ENCODE data around the gene MEPCE. TPM values are rescaled to one million over a fixed set of nuclear protein-coding genes. Genes with fewer than 3 reads are reported as not detected.
"Not testable (repeated sequence)": the region's sequence is repeated elsewhere in the genome, so short reads cannot be mapped to it uniquely, and the experiment has no call there.

The MEPCE gene
- 73.1 TPM for total RNA-seq
- 10 to 100 TPM; 10.2 to 15.9 (median 13.5) TPM for polyA plus RNA-seq

- Mint-ChIP-seq H3K36me3 (peaks cover 32% of the 10 kb centered on the region), H3K4me3 (peak within 1 kb of the TSS; percentile 96 to 100 (median 98)), H3K4me1 (peaks cover 0 to 62% (median 38%) of the 10 kb centered on the region in 4 donors), H3K27me3 (peaks cover 20% of the 10 kb centered on the region), H3K9me3 (peaks cover 0 to 4% (median 0%) of the 10 kb centered on the region in 7 donors), H3K27ac (peak within 1 kb of the TSS; percentile 100)
- H3K9me3 ChIP-seq (ENCODE audit: control insufficient read depth in 2 of 2, low read length in 2 of 2) = no peaks in the 10 kb centered on the region
- no peaks in the 10 kb centered on the region for H3K27me3 ChIP-seq (ENCODE audit: control insufficient read depth, insufficient read depth, low read length)
- ATAC-seq (ENCODE audit: low read depth in 2 of 2) (peak; percentile 40 to 43), DNase-seq (peak; percentile 89 to 96 (median 95))
- H3K36me3 ChIP-seq (ENCODE audit: control insufficient read depth, insufficient read depth, low read length) = peaks cover 19% of the 10 kb centered on the region
- peak within 1 kb of the TSS; percentile 93 for H3K4me3 ChIP-seq (ENCODE audit: low read depth, low read length)
- H3K4me1 ChIP-seq (ENCODE audit: control insufficient read depth, insufficient read depth, low read length, poor library complexity, severe bottlenecking) = peaks cover 49% of the 10 kb centered on the region
- peak within 1 kb of the TSS; percentile 100 for H3K27ac ChIP-seq (ENCODE audit: insufficient read depth, low read length, poor library complexity, severe bottlenecking)
Measured at GRCh38 chr7:100429637-100430492, at the start of gene MEPCE. MEPCE (plus strand) TSS chr7:100429831; CDS start chr7:100430019, 188 bp downstream.

- Histone ChIP-seq H3K36me3 (ENCODE audit: control insufficient read depth, insufficient read depth, low read length) (no peaks in the 10 kb centered on the region), H3K4me3 (ENCODE audit: low read depth, low read length) (no peak overlapping the region), H3K4me1 (ENCODE audit: control insufficient read depth, insufficient read depth, low read length, poor library complexity, severe bottlenecking) (no peaks in the 10 kb centered on the region), H3K27me3 (ENCODE audit: control insufficient read depth, insufficient read depth, low read length) (no peaks in the 10 kb centered on the region), H3K9me3 (ENCODE audit: control insufficient read depth in 2 of 2, low read length in 2 of 2) (no peaks in the 10 kb centered on the region), H3K27ac (ENCODE audit: insufficient read depth, low read length, poor library complexity, severe bottlenecking) (no peak overlapping the region)
- Mint-ChIP-seq H3K4me1 (peaks cover 0 to 7% (median 6%) of the 10 kb centered on the region in 4 donors), H3K27me3 (peaks cover 9% of the 10 kb centered on the region), H3K27ac (peak overlapping the region in 1 of 3 donors; percentile 17), H3K9me3 (peaks cover 0 to 2% (median 0%) of the 10 kb centered on the region in 7 donors), H3K36me3 (peaks cover 10% of the 10 kb centered on the region), H3K4me3 (no peak overlapping the region)
- DNase-seq (no peak), ATAC-seq (ENCODE audit: low read depth in 2 of 2) (no peak)
Measured at GRCh38 chr7:100380196-100380595, 49.4 kb upstream of the MEPCE start.

- H3K4me3 Mint-ChIP-seq; H3K27ac ChIP-seq (ENCODE audit: insufficient read depth, low read length, poor library complexity, severe bottlenecking); H3K4me1 ChIP-seq (ENCODE audit: control insufficient read depth, insufficient read depth, low read length, poor library complexity, severe bottlenecking); H3K27me3 ChIP-seq (ENCODE audit: control insufficient read depth, insufficient read depth, low read length); H3K4me1 Mint-ChIP-seq; H3K36me3 Mint-ChIP-seq; H3K27ac Mint-ChIP-seq; ATAC-seq (ENCODE audit: low read depth in 2 of 2); H3K9me3 Mint-ChIP-seq; H3K36me3 ChIP-seq (ENCODE audit: control insufficient read depth, insufficient read depth, low read length); DNase-seq; H3K4me3 ChIP-seq (ENCODE audit: low read depth, low read length); H3K9me3 ChIP-seq (ENCODE audit: control insufficient read depth in 2 of 2, low read length in 2 of 2): not testable (repeated sequence)
- H3K27me3 Mint-ChIP-seq = peaks cover 15% of the 10 kb centered on the region
Measured at GRCh38 chr7:100381531-100382233, 47.9 kb upstream of the MEPCE start.

- not testable (repeated sequence) for H3K36me3 ChIP-seq (ENCODE audit: control insufficient read depth, insufficient read depth, low read length); H3K27ac ChIP-seq (ENCODE audit: insufficient read depth, low read length, poor library complexity, severe bottlenecking); ATAC-seq (ENCODE audit: low read depth in 2 of 2); DNase-seq; H3K9me3 Mint-ChIP-seq; H3K4me1 ChIP-seq (ENCODE audit: control insufficient read depth, insufficient read depth, low read length, poor library complexity, severe bottlenecking); H3K4me3 ChIP-seq (ENCODE audit: low read depth, low read length); H3K9me3 ChIP-seq (ENCODE audit: control insufficient read depth in 2 of 2, low read length in 2 of 2); H3K27ac Mint-ChIP-seq; H3K4me1 Mint-ChIP-seq; H3K27me3 ChIP-seq (ENCODE audit: control insufficient read depth, insufficient read depth, low read length); H3K36me3 Mint-ChIP-seq
- Mint-ChIP-seq H3K4me3 (peak overlapping the region in 1 of 4 donors; percentile 68), H3K27me3 (peaks cover 15% of the 10 kb centered on the region)
Measured at GRCh38 chr7:100382234-100382853, 47.3 kb upstream of the MEPCE start.

GRCh38 chr7:100384628-100385294 lies 44.9 kb upstream of the MEPCE start:
- no peak for ATAC-seq (ENCODE audit: low read depth in 2 of 2)
- Mint-ChIP-seq H3K36me3 (peaks cover 10% of the 10 kb centered on the region), H3K9me3 (peaks cover 0 to 2% (median 0%) of the 10 kb centered on the region in 7 donors), H3K4me1 (peaks cover 0 to 6% (median 5%) of the 10 kb centered on the region in 4 donors), H3K27ac (no peak overlapping the region), H3K4me3 (no peak overlapping the region), H3K27me3 (peaks cover 15% of the 10 kb centered on the region)
- Histone ChIP-seq H3K27me3 (ENCODE audit: control insufficient read depth, insufficient read depth, low read length) (no peaks in the 10 kb centered on the region), H3K4me3 (ENCODE audit: low read depth, low read length) (no peak overlapping the region), H3K9me3 (ENCODE audit: control insufficient read depth in 2 of 2, low read length in 2 of 2) (no peaks in the 10 kb centered on the region), H3K4me1 (ENCODE audit: control insufficient read depth, insufficient read depth, low read length, poor library complexity, severe bottlenecking) (no peaks in the 10 kb centered on the region), H3K27ac (ENCODE audit: insufficient read depth, low read length, poor library complexity, severe bottlenecking) (no peak overlapping the region), H3K36me3 (ENCODE audit: control insufficient read depth, insufficient read depth, low read length) (no peaks in the 10 kb centered on the region)
- DNase-seq = no peak

GRCh38 chr7:100386940-100387339 lies 42.7 kb upstream of the MEPCE start:
- no peak overlapping the region for H3K4me3 ChIP-seq (ENCODE audit: low read depth, low read length)
- no peak overlapping the region for H3K27ac Mint-ChIP-seq
- H3K9me3 Mint-ChIP-seq = peaks cover 0 to 2% (median 0%) of the 10 kb centered on the region in 7 donors
- ATAC-seq (ENCODE audit: low read depth in 2 of 2) (no peak), DNase-seq (no peak)
- H3K27me3 Mint-ChIP-seq = peaks cover 22% of the 10 kb centered on the region
- H3K27me3 ChIP-seq (ENCODE audit: control insufficient read depth, insufficient read depth, low read length) = no peaks in the 10 kb centered on the region
- no peak overlapping the region for H3K4me3 Mint-ChIP-seq
- no peaks in the 10 kb centered on the region for H3K36me3 ChIP-seq (ENCODE audit: control insufficient read depth, insufficient read depth, low read length)
- peaks cover 13% of the 10 kb centered on the region for H3K36me3 Mint-ChIP-seq
- no peak overlapping the region for H3K27ac ChIP-seq (ENCODE audit: insufficient read depth, low read length, poor library complexity, severe bottlenecking)
- H3K4me1 ChIP-seq (ENCODE audit: control insufficient read depth, insufficient read depth, low read length, poor library complexity, severe bottlenecking) = no peaks in the 10 kb centered on the region
- no peaks in the 10 kb centered on the region for H3K9me3 ChIP-seq (ENCODE audit: control insufficient read depth in 2 of 2, low read length in 2 of 2)
- H3K4me1 Mint-ChIP-seq = peaks cover 0 to 6% (median 5%) of the 10 kb centered on the region in 4 donors

GRCh38 chr7:100387695-100388094 lies 41.9 kb upstream of the MEPCE start:
- no peak overlapping the region for H3K4me3 Mint-ChIP-seq
- Histone ChIP-seq H3K4me1 (ENCODE audit: control insufficient read depth, insufficient read depth, low read length, poor library complexity, severe bottlenecking) (no peaks in the 10 kb centered on the region), H3K27ac (ENCODE audit: insufficient read depth, low read length, poor library complexity, severe bottlenecking) (no peak overlapping the region), H3K36me3 (ENCODE audit: control insufficient read depth, insufficient read depth, low read length) (no peaks in the 10 kb centered on the region), H3K27me3 (ENCODE audit: control insufficient read depth, insufficient read depth, low read length) (no peaks in the 10 kb centered on the region), H3K9me3 (ENCODE audit: control insufficient read depth in 2 of 2, low read length in 2 of 2) (no peaks in the 10 kb centered on the region), H3K4me3 (ENCODE audit: low read depth, low read length) (no peak overlapping the region)
- DNase-seq (no peak), ATAC-seq (ENCODE audit: low read depth in 2 of 2) (no peak)
- peaks cover 22% of the 10 kb centered on the region for H3K27me3 Mint-ChIP-seq
- H3K9me3 Mint-ChIP-seq = peaks cover 0 to 2% (median 0%) of the 10 kb centered on the region in 7 donors
- peaks cover 0 to 5% (median 2%) of the 10 kb centered on the region in 4 donors for H3K4me1 Mint-ChIP-seq
- H3K27ac Mint-ChIP-seq = no peak overlapping the region
- H3K36me3 Mint-ChIP-seq = peaks cover 13% of the 10 kb centered on the region
